ENCODE data around the gene EXOC8.
"Not testable (repeated sequence)": the region's sequence is repeated elsewhere in the genome, so short reads cannot be mapped to it uniquely, and the experiment has no call there.

EXOC8 gene

GRCh38 chr1:231348856-231349255 lies 11.2 kb upstream of the EXOC8 start:
- not testable (repeated sequence) for DNase-seq

DNA sequence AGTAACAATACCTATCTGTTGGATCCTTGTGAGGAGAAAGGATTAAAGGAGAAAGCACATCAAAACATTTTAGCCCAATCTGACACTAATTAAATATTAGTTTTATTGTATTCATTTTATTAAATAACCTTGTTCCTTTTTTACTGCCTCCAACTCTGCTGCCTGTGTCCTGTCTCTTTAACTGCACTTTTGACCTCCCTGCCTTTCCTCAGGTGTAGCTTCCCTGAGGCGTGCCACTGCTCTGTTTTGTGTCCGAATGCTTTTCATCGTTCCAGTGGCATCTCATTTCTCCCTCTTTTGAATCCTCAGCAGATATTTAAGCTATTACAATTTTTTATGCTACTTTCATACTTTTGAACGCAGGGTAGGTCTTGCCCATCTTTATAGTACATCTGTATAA lies 10.8 kb upstream of the EXOC8 start:
- no peak for DNase-seq

DNA sequence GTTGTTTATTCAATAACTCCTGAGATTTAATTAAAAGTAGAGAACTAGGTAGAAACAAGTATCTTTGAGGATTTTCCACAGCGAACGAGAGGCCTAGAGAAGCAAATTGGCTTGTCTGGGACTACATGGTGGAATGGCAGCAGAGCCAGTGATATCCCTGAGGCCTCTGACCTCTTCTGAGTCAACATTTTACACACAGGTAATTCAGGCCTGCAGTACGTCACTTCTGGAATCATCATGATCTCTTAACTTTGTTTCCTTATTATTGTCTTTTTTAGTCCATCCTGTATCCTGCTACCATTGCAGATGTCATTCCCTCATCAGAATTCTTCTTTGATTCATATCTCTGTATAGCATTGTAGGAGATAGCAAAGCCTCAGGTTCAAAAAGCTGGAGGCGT lies 10.3 kb upstream of the EXOC8 start:
- no peak for DNase-seq

- DNase-seq = no peak
These were observed 2.8 kb upstream of the EXOC8 start for GRCh38 chr1:231340328-231341013.

GRCh38 chr1:231338270-231339128 lies 847 bp upstream of the EXOC8 start, which contains the start of gene SPRTN:
Gene SPRTN, plus strand, starts transcription at chr1:231338293. Its CDS starts 91 bp downstream, at chr1:231338384.
- peak; percentile 32 for DNase-seq

DNA sequence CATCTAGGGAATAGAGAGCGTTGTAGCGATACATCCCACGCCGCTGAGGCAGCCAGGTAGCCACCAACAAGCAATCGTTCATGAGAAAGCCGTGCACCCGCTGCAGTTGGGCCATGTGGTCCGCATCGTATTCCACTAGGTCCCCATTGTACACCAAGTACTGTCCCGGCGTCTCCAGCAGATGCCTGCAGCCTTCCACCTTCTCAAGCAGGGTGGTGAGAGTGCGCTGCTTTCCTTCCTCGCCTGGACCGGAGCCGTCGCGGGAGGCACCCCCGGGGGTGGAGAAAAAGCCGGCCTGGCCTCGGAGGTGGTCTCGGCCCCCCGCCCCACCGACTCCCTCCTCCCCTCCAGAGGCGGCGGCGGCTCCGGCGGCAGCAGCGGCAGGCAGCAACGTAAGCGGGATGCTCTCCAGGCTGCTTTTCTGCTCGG lies 595 bp downstream of the EXOC8 start:
- no peak for DNase-seq

- DNase-seq = no peak
These were observed 1.7 kb downstream of the EXOC8 start for GRCh38 chr1:231335663-231336602.

GRCh38 chr1:231334952-231335351 lies 2.7 kb downstream of the EXOC8 start:
- no peak for DNase-seq

DNA sequence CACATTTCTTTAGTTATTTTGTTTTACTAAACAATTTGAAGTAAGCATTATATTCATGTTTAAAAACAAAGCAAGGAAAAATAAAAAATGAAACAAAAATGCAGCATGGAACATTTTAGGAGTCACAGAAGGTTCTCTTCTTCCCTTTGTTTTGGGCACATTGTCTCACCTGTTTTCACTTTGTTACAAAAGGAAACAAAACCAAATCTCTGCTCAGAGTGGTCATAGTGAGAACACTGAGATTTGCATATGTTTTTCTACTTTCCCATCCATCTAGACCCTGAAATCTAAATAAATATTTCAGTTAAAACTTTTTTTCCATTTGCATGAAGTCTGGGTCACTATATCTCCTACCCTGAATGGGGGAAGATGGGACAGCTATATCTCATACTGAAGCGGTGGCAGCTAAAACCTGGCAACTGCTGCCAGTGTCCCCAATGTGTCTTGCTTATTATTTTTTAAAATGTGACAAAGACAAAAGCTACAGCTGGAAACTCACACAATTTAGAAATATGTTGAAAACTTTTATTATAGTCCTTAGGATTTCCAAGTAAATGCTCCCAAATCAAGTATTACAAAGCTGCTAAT lies 3.5 kb downstream of the EXOC8 start:
- DNase-seq = no peak

- DNase-seq = no peak
These were observed 4.9 kb downstream of the EXOC8 start for GRCh38 chr1:231332761-231333160.

GRCh38 chr1:231329483-231329882 lies 8.2 kb downstream of the EXOC8 start:
- DNase-seq = no peak

GRCh38 chr1:231327617-231328016 lies 10.0 kb downstream of the EXOC8 start:
- DNase-seq = no peak

- DNase-seq = no peak
These were observed 11.4 kb downstream of the EXOC8 start for GRCh38 chr1:231326248-231326647.

- DNase-seq = no peak
These were observed 13.0 kb downstream of the EXOC8 start for GRCh38 chr1:231324660-231325059.

- DNase-seq = no peak
These were observed 14.6 kb downstream of the EXOC8 start for GRCh38 chr1:231322880-231323530.

DNA sequence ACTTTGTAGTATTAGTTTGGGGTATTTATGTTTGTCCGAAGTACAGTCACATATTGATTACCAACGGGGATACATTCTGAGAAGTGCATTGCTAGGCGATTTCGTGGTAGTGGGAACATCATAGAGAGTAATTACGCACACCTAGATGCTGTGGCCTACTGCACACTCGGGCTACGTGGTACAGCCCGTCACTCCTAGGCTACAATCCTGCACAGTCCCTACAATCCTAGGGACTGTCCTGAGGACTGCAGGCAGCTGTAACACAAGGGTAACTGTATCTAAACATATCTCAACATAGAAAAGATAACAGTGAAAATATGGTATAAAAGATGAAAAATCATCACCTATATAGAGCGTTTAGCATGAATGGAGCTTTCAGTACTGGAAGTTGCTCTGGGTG lies 18.6 kb downstream of the EXOC8 start:
- DNase-seq = no peak

GRCh38 chr1:231318568-231318967 lies 19.1 kb downstream of the EXOC8 start:
- no peak for DNase-seq

DNA sequence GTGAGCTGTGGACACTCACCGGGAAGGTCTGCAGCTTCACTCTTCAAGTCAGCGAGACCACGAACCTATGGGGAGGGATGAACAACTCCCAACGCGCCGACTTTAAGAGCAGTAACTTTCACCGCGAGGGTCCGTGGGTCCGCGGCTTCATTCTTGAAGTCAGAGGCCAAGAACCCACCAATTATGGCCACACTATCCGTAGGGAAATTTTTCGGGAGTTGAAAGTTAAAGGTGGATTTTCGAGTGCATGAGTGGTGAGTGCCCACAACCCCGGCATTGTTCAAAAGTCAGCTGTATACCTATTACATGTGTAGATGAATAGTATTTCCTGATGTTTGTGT lies 19.7 kb downstream of the EXOC8 start:
- DNase-seq = no peak

- no peak for DNase-seq
These were observed 20.2 kb downstream of the EXOC8 start for GRCh38 chr1:231317306-231318014.

DNA sequence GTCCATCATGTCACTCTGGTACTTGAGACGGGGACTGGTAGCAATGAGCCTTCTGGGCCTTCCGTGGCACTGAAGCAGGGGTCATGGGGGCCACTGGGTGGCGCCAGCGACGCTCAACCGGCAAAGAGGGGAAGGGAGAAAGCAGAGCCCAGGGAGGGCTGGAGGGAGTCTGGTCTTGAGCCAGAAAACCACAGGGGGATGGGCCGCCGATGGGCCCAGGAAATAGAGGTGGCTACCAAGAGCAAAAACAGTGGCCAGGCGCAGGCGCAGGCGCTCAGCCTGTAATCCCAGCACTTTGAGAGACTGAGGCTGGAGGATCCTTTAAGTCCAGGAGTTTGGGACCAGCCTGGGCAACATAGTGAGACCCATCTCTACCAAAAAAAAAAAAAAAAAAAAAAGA lies 21.8 kb downstream of the EXOC8 start:
- no peak for DNase-seq

DNA sequence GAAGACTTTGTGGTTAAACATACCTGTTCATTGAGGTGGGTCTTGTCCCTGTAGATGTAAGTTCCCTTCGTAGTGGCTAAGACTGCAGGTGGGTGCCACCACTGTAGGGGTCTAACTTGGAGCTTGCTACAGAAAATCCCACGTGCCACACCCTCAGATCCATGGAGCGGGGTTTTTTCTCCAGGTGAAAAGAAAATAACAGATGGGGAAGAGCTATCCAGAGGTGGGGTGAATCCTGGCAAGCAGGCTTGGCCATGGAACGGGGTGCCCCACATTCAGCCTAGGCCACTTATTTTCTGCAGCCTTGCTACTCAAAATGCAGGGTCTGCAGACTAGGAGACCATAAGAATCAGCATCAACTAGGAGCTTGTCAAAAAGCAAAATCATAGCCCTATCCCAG lies 24.0 kb downstream of the EXOC8 start:
- no peak for DNase-seq

DNA sequence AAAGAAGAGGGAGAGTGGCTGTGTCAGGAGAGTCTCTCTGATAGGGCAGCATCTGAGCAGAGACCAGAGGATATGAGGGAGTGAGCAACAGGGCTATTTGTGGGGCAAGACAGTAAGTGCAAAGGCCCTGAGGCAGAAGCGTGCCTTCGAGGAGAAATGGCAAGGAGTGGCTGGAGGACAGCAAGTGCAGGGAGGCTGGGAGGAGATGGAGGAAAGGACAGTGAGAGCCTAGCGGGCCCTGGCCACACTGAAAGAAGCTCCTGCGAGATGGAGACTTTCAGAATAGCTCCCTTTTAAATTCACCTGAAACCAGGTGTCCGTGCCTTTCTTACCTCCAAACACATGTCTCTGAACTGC lies 25.2 kb downstream of the EXOC8 start:
- DNase-seq = no peak

All from kidney glomerular epithelial cell (primary cell).